SU-DHL-6 (cell line): Measurements from ENCODE around the gene DES.

Source experiments
- H2AFZ ChIP-seq: fragments of 200-600 bp; sonication (generic); 2 replicates; pipeline ENCODE4 v1.6.1; 2014; ENCODE audit warnings: low read depth, mild to moderate bottlenecking, moderate library complexity, mixed read lengths, antibody characterized with exemption, low read length; ENCODE audit not compliant: severe bottlenecking
- H3F3A ChIP-seq: fragments of 200-600 bp; shearing (Covaris generic); 2 replicates; pipeline ENCODE4 v1.6.0; 2016; ENCODE audit warnings: antibody characterized with exemption, mild to moderate bottlenecking; ENCODE audit not compliant: insufficient read depth
- H3K27ac ChIP-seq: fragments of 200-600 bp; sonication (generic); 2 replicates; pipeline ENCODE4 v1.5.1; 2016; ENCODE audit warnings: low read depth, mild to moderate bottlenecking, low read length, moderate library complexity, mixed read lengths
- H3K27me3 ChIP-seq: fragments of 200-600 bp; sonication (generic), shearing (Covaris generic); 2 replicates; pipeline ENCODE4 v1.6.0; 2014; ENCODE audit warnings: mild to moderate bottlenecking, low read length
- H3K36me3 ChIP-seq: fragments of 200-600 bp; sonication (generic); 2 replicates; pipeline ENCODE4 v1.6.1; 2014; ENCODE audit warnings: mild to moderate bottlenecking, low read length, mixed read lengths
- H3K4me2 ChIP-seq: fragments of 300-600, 200-600 bp; shearing (Covaris generic), sonication (generic); 2 replicates; pipeline ENCODE4 v1.6.0; 2014; ENCODE audit warnings: low read length, low read depth, mild to moderate bottlenecking; ENCODE audit not compliant: poor library complexity, severe bottlenecking
- H3K4me3 ChIP-seq: fragments of 200-600 bp; sonication (generic); 2 replicates; pipeline ENCODE4 v1.5.1; 2014; ENCODE audit warnings: antibody characterized with exemption, low read length, mild to moderate bottlenecking, mixed read lengths; ENCODE audit not compliant: insufficient read depth, poor library complexity, severe bottlenecking
- H3K79me2 ChIP-seq: fragments of 200-600 bp; sonication (generic); 2 replicates; pipeline ENCODE4 v1.6.1; 2014; ENCODE audit warnings: mild to moderate bottlenecking, low read length, moderate library complexity; ENCODE audit not compliant: insufficient read depth
- H3K9ac ChIP-seq: fragments of 200-600 bp; sonication (generic); 2 replicates; pipeline ENCODE4 v1.7.0; 2014; ENCODE audit warnings: mild to moderate bottlenecking, low read length
- H3K9me2 ChIP-seq: fragments of 200-600 bp; sonication (generic); replicated peaks from 2 replicates; pipeline ENCODE4 v1.6.1; 2014; ENCODE audit warnings: low read length; ENCODE audit not compliant: insufficient read depth
- H3K9me3 ChIP-seq: fragments of 200-600 bp; sonication (generic); 2 replicates; pipeline ENCODE4 v1.6.1; 2014; ENCODE audit warnings: low read length, mixed read lengths; ENCODE audit not compliant: insufficient read depth
- H4K20me1 ChIP-seq: fragments of 200-600 bp; sonication (generic); 2 replicates; pipeline ENCODE4 v1.6.1; 2014; ENCODE audit warnings: low read depth, mild to moderate bottlenecking, antibody characterized with exemption, low read length, moderate library complexity, mixed read lengths
- CTCF ChIP-seq: fragments of 200-600 bp; sonication (generic); IDR thresholded peaks from one replicate; pipeline ENCODE4 v1.5.1; 2017; ENCODE audit warnings: antibody characterized with exemption, mild to moderate bottlenecking, low read length, moderate library complexity; ENCODE audit not compliant: insufficient read depth, poor library complexity, severe bottlenecking
- EZH2phosphoT487 ChIP-seq: fragments of 200-600 bp; sonication (generic), shearing (Covaris generic); conservative IDR thresholded peaks from 2 replicates; pipeline ENCODE4 v1.6.1; 2018; ENCODE audit warnings: mild to moderate bottlenecking, antibody characterized with exemption, low read length, moderate library complexity, mixed read lengths

Gene DES

DNA sequence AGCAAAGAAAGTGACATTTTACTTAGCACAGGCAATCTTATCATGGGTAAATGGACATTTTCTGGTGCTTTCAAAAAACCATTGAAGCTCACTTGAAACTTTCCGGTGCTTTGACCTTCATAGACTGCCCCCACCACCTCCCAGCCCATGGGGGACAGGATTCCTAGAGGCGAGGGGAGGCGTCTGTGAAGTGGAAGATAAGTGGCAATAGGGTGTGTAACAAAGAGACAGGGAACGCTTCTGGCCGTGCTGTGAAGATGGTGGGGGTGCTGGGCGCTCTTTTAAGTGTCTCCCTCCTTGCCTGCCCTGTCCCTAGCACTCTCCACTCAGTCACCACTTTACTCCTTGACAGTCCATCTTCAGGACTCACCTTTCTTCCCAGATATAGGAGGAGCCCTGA, 57.1 kb downstream of the DES start:
- Histone ChIP-seq H3K9ac (no peak overlapping the region), H2AFZ (no peak overlapping the region), H3K4me2 (no peak overlapping the region), H3K4me3 (no peak overlapping the region), H3K27ac (no peak overlapping the region), H3K36me3 (no peaks in the 10 kb centered on the region), H3K9me3 (no peaks in the 10 kb centered on the region), H3K79me2 (no peaks in the 10 kb centered on the region), H4K20me1 (no peaks in the 10 kb centered on the region), H3K27me3 (no peaks in the 10 kb centered on the region), H3F3A (no peaks in the 10 kb centered on the region), H3K9me2 (no peaks in the 10 kb centered on the region)
- TF ChIP-seq CTCF (no peak), EZH2phosphoT487 (no peak)

GRCh38 chr2:219475697-219476651, 57.8 kb downstream of the DES start:
- H3F3A ChIP-seq, result no peaks in the 10 kb centered on the region
- no peaks in the 10 kb centered on the region for H3K36me3 ChIP-seq
- H3K4me2 ChIP-seq, result no peak overlapping the region
- no peak overlapping the region for H2AFZ ChIP-seq
- no peaks in the 10 kb centered on the region for H4K20me1 ChIP-seq
- TF ChIP-seq EZH2phosphoT487, result no peak
- peak; percentile 77 for TF ChIP-seq CTCF
- no peak overlapping the region for H3K9ac ChIP-seq
- H3K27me3 ChIP-seq, result no peaks in the 10 kb centered on the region
- H3K9me2 ChIP-seq, result no peaks in the 10 kb centered on the region
- no peak overlapping the region for H3K27ac ChIP-seq
- H3K9me3 ChIP-seq, result no peaks in the 10 kb centered on the region
- H3K79me2 ChIP-seq, result no peaks in the 10 kb centered on the region
- no peak overlapping the region for H3K4me3 ChIP-seq
